WTC11 (cell line): ENCODE results near the gene CA7. TPM values are rescaled to one million over a fixed set of nuclear protein-coding genes. Genes with fewer than 3 reads are reported as not detected.

Experiments
- ATAC-seq: fragments of 200-7000 bp; cut with Tn5 transposase; 2 replicates; pipeline ENCODE4 v1.10.0; 2021; ENCODE audit warnings: mild to moderate bottlenecking, moderate library complexity
- CTCF ChIA-PET: fragments of 300-600 bp; sonication (Branson Sonifier 250); formaldehyde crosslinking; loops from one replicate; lab custom pipeline; 2021; ENCODE audit warnings: antibody characterized with exemption; lab: Charles Lee
- POLR2A ChIA-PET: fragments of 350-600 bp; sonication (Branson Sonifier 250); formaldehyde crosslinking; loops from one replicate; lab custom pipeline; 2021; ENCODE audit warnings: antibody characterized with exemption; lab: Charles Lee
- DNase-seq: peaks from one replicate; pipeline ENCODE4 v3.0.0; 2021; ENCODE audit warnings: low spot score
- H3K27ac Mint-ChIP-seq: 2 replicates; pipeline ENCODE4 v1.8.0; 2021; ENCODE audit warnings: mixed read lengths
- H3K27me3 Mint-ChIP-seq: 2 replicates; pipeline ENCODE4 v1.8.0; 2021; ENCODE audit warnings: low read depth, mild to moderate bottlenecking, moderate library complexity, mixed read lengths
- H3K36me3 Mint-ChIP-seq: 2 replicates; pipeline ENCODE4 v1.8.0; 2021; ENCODE audit warnings: mixed read lengths
- H3K4me1 Mint-ChIP-seq: 2 replicates; pipeline ENCODE4 v1.8.0; 2022; ENCODE audit warnings: mixed read lengths
- H3K4me3 Mint-ChIP-seq: 2 replicates; pipeline ENCODE4 v1.8.0; 2021; ENCODE audit warnings: mild to moderate bottlenecking, moderate library complexity, mixed read lengths
- H3K9me3 Mint-ChIP-seq: 2 replicates; pipeline ENCODE4 v1.8.0; 2021; ENCODE audit warnings: mixed read lengths
- ARID4B ChIP-seq: sonication (generic); formaldehyde crosslinking; IDR thresholded peaks from 2 replicates; pipeline ENCODE4 v1.8.0; 2023; ENCODE audit warnings: missing genetic modification reagents, mild to moderate bottlenecking, borderline replicate concordance
- ATF1 ChIP-seq: sonication (generic); formaldehyde crosslinking; IDR thresholded peaks from 2 replicates; pipeline ENCODE4 v1.8.1; 2023; ENCODE audit warnings: mild to moderate bottlenecking, moderate library complexity, missing genetic modification reagents
- ELF4 ChIP-seq: sonication (generic); formaldehyde crosslinking; IDR thresholded peaks from 2 replicates; pipeline ENCODE4 v1.8.1; 2022; ENCODE audit warnings: low read depth, mild to moderate bottlenecking, moderate library complexity, missing genetic modification reagents
- FOXJ3 ChIP-seq: sonication (generic); formaldehyde crosslinking; IDR thresholded peaks from 2 replicates; pipeline ENCODE4 v1.9.0; 2021; ENCODE audit warnings: missing genetic modification reagents, mild to moderate bottlenecking, borderline replicate concordance
- GABPB1 ChIP-seq: sonication (generic); formaldehyde crosslinking; IDR thresholded peaks from 2 replicates; pipeline ENCODE4 v1.8.1; 2023; ENCODE audit warnings: mild to moderate bottlenecking, missing genetic modification reagents
- GRHL2 ChIP-seq: fragments of 250-450 bp; sonication (Bioruptor Pico); IDR thresholded peaks from 2 replicates; pipeline ENCODE4 v1.8.0; 2022; ENCODE audit warnings: mild to moderate bottlenecking, moderate library complexity; ENCODE audit not compliant: insufficient replicate concordance, severe bottlenecking
- HMGXB4 ChIP-seq: sonication (generic); formaldehyde crosslinking; IDR thresholded peaks from 2 replicates; pipeline ENCODE4 v1.8.1; 2023; ENCODE audit warnings: mild to moderate bottlenecking, moderate library complexity, missing genetic modification reagents
- IRF1 ChIP-seq: sonication (generic); formaldehyde crosslinking; IDR thresholded peaks from 2 replicates; pipeline ENCODE4 v1.8.0; 2023; ENCODE audit warnings: missing genetic modification reagents
- MXD4 ChIP-seq: fragments of 250-450 bp; sonication (Bioruptor Pico); IDR thresholded peaks from 2 replicates; pipeline ENCODE4 v1.8.0; 2021; ENCODE audit warnings: mild to moderate bottlenecking, moderate library complexity, borderline replicate concordance
- PREB ChIP-seq: sonication (generic); formaldehyde crosslinking; IDR thresholded peaks from 2 replicates; pipeline ENCODE4 v1.8.1; 2022; ENCODE audit warnings: mild to moderate bottlenecking, missing genetic modification reagents, moderate library complexity, borderline replicate concordance
- RORB ChIP-seq: fragments of 250-450 bp; sonication (Bioruptor Pico); IDR thresholded peaks from 2 replicates; pipeline ENCODE4 v1.9.0; 2021; ENCODE audit warnings: mild to moderate bottlenecking
- SMAD3 ChIP-seq: sonication (generic); formaldehyde crosslinking; IDR thresholded peaks from 2 replicates; pipeline ENCODE4 v1.8.0; 2022; ENCODE audit warnings: missing genetic modification reagents, mild to moderate bottlenecking, borderline replicate concordance
- TEAD4 ChIP-seq: sonication (generic); formaldehyde crosslinking; IDR thresholded peaks from 2 replicates; pipeline ENCODE4 v1.8.0; 2022; ENCODE audit warnings: mild to moderate bottlenecking, missing genetic modification reagents
- TP53 ChIP-seq: sonication (generic); formaldehyde crosslinking; IDR thresholded peaks from 2 replicates; pipeline ENCODE4 v1.8.1; 2023; ENCODE audit warnings: mild to moderate bottlenecking, missing genetic modification reagents
- ZNF121 ChIP-seq: sonication (generic); formaldehyde crosslinking; IDR thresholded peaks from 2 replicates; pipeline ENCODE4 v1.8.0; 2023; ENCODE audit warnings: missing genetic modification reagents
- ZNF138 ChIP-seq: sonication (generic); formaldehyde crosslinking; conservative IDR thresholded peaks from 2 replicates; pipeline ENCODE4 v1.8.1; 2022; ENCODE audit warnings: mild to moderate bottlenecking, moderate library complexity, missing genetic modification reagents
- ZNF317 ChIP-seq: sonication (generic); formaldehyde crosslinking; IDR thresholded peaks from 2 replicates; pipeline ENCODE4 v1.8.1; 2023; ENCODE audit warnings: low read depth, mild to moderate bottlenecking, moderate library complexity, missing genetic modification reagents, borderline replicate concordance
- ZNF423 ChIP-seq: fragments of 250-450 bp; sonication (Bioruptor Pico); IDR thresholded peaks from 2 replicates; pipeline ENCODE4 v2.1.2; 2022; ENCODE audit warnings: mild to moderate bottlenecking, moderate library complexity
- total RNA-seq: library from RNA; stranded (reverse); gene quantifications from 3 replicates; pipeline ENCODE4 v1.2.3, GENCODE V29; 2021
- TF ChIP-seq, protein P1 (sequence below): sonication (generic); formaldehyde crosslinking; IDR thresholded peaks from 2 replicates; pipeline ENCODE4 v1.8.1; 2023; ENCODE audit warnings: mild to moderate bottlenecking, missing genetic modification reagents
- TF ChIP-seq, protein P2 (sequence below): fragments of 250-450 bp; sonication (Bioruptor Pico); IDR thresholded peaks from 2 replicates; pipeline ENCODE4 v1.8.0; 2021; ENCODE audit warnings: mild to moderate bottlenecking

The CA7 gene
- total RNA-seq, 1 experiment from 2014 or later, result 1.6 TPM

GRCh38 chr16:66881560-66881959 is 37.3 kb downstream of the CA7 start:
- DNase-seq (no peak), ATAC-seq (no peak)
- CTCF ChIA-PET, result interaction anchor here (1.3 to 3.4 kb wide), 11 partner anchors 10 to 422 kb away, joined by 3 to 31 read pairs (median 13); partner anchors contain the start of gene NAE1
- POLR2A ChIA-PET, result interaction anchor here (0.6 kb wide), 1 partner anchor 9 kb away, joined by 3 read pairs; no protein-coding TSS in a partner anchor
- no peaks in the 10 kb centered on the region for H3K9me3 Mint-ChIP-seq
- peaks cover 20% of the 10 kb centered on the region for H3K36me3 Mint-ChIP-seq
- TF ChIP-seq IRF1 (CRISPR knock-in tag), result no peak
- no peak for TF ChIP-seq ZNF138 (CRISPR knock-in tag)
- no peak for TF ChIP-seq ZNF121 (CRISPR knock-in tag)
- no peak for TF ChIP-seq HMGXB4 (CRISPR knock-in tag)
- no peak for TF ChIP-seq TP53 (CRISPR knock-in tag)
- TF ChIP-seq MXD4 (CRISPR knock-in tag), result no peak
- no peak for TF ChIP-seq GABPB1 (CRISPR knock-in tag)
- no peak for TF ChIP-seq ZNF423 (CRISPR knock-in tag)
- no peak for TF ChIP-seq RORB (CRISPR knock-in tag)
- TF ChIP-seq, protein P1, sequence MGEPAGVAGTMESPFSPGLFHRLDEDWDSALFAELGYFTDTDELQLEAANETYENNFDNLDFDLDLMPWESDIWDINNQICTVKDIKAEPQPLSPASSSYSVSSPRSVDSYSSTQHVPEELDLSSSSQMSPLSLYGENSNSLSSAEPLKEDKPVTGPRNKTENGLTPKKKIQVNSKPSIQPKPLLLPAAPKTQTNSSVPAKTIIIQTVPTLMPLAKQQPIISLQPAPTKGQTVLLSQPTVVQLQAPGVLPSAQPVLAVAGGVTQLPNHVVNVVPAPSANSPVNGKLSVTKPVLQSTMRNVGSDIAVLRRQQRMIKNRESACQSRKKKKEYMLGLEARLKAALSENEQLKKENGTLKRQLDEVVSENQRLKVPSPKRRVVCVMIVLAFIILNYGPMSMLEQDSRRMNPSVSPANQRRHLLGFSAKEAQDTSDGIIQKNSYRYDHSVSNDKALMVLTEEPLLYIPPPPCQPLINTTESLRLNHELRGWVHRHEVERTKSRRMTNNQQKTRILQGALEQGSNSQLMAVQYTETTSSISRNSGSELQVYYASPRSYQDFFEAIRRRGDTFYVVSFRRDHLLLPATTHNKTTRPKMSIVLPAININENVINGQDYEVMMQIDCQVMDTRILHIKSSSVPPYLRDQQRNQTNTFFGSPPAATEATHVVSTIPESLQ (CRISPR knock-in tag), result no peak
- no peak for TF ChIP-seq ELF4 (CRISPR knock-in tag)
- TF ChIP-seq FOXJ3, result no peak
- TF ChIP-seq PREB (CRISPR knock-in tag), result no peak
- no peak for TF ChIP-seq ATF1 (CRISPR knock-in tag)
- no peak for TF ChIP-seq GRHL2
- TF ChIP-seq SMAD3, result no peak
- no peak for TF ChIP-seq ZNF317 (CRISPR knock-in tag)
- TF ChIP-seq ARID4B (CRISPR knock-in tag), result no peak
- TF ChIP-seq, protein P2, sequence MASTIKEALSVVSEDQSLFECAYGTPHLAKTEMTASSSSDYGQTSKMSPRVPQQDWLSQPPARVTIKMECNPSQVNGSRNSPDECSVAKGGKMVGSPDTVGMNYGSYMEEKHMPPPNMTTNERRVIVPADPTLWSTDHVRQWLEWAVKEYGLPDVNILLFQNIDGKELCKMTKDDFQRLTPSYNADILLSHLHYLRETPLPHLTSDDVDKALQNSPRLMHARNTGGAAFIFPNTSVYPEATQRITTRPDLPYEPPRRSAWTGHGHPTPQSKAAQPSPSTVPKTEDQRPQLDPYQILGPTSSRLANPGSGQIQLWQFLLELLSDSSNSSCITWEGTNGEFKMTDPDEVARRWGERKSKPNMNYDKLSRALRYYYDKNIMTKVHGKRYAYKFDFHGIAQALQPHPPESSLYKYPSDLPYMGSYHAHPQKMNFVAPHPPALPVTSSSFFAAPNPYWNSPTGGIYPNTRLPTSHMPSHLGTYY (CRISPR knock-in tag), result no peak
- no peak for TF ChIP-seq TEAD4 (CRISPR knock-in tag)
- TF ChIP-seq, all 79 proteins: peak for 0
- peaks cover 11% of the 10 kb centered on the region for H3K27me3 Mint-ChIP-seq
- H3K27ac Mint-ChIP-seq, result no peak overlapping the region
- peaks cover 15% of the 10 kb centered on the region for H3K4me1 Mint-ChIP-seq
- H3K4me3 Mint-ChIP-seq, result peak overlapping the region; percentile 95
